ENCODE data around the gene C5orf15.

Gene C5orf15

DNA sequence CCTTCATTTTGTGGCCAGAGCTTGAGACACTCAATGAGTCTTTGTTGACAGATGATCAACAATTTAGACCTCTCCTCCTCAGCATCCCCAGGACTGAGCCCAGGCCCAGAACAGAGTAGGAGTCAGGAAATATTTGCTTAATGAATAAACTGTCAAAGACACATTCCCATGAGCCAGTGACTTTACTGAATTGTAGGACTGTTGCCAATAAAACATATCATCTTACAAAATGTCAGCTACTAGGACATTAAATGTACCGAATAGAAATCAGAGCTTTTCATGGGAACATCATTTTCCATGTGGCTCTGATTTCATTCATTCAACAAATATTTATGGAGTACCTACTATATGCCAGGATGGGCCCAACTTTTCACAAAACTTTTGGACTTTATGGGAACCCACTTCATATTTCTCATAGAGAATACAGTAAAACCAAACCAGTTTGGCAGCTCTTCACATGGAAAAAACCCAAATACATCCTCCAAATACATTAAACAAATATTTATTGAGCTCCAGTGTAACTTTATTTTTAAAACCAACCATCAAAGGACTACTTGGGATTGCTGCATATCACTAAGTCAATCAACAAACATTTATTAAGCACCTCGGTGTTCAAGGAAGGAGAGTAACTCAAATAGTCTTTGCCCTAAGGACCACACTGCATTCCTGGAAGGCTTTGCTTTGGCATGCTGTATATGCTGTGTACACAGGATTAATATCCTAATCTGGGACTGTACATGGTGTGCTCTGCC is 24.9 kb upstream of the C5orf15 start:
- TF ChIP-seq, protein P1, sequence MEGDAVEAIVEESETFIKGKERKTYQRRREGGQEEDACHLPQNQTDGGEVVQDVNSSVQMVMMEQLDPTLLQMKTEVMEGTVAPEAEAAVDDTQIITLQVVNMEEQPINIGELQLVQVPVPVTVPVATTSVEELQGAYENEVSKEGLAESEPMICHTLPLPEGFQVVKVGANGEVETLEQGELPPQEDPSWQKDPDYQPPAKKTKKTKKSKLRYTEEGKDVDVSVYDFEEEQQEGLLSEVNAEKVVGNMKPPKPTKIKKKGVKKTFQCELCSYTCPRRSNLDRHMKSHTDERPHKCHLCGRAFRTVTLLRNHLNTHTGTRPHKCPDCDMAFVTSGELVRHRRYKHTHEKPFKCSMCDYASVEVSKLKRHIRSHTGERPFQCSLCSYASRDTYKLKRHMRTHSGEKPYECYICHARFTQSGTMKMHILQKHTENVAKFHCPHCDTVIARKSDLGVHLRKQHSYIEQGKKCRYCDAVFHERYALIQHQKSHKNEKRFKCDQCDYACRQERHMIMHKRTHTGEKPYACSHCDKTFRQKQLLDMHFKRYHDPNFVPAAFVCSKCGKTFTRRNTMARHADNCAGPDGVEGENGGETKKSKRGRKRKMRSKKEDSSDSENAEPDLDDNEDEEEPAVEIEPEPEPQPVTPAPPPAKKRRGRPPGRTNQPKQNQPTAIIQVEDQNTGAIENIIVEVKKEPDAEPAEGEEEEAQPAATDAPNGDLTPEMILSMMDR (conservative IDR thresholded peaks at IDR 0.05) = no peak
- no peak for TF ChIP-seq ZFX (IDR thresholded peaks at IDR 0.05)
- peak overlapping the region; percentile 60; the same call in 1 of the 2 replicates for H3K27ac ChIP-seq

DNA sequence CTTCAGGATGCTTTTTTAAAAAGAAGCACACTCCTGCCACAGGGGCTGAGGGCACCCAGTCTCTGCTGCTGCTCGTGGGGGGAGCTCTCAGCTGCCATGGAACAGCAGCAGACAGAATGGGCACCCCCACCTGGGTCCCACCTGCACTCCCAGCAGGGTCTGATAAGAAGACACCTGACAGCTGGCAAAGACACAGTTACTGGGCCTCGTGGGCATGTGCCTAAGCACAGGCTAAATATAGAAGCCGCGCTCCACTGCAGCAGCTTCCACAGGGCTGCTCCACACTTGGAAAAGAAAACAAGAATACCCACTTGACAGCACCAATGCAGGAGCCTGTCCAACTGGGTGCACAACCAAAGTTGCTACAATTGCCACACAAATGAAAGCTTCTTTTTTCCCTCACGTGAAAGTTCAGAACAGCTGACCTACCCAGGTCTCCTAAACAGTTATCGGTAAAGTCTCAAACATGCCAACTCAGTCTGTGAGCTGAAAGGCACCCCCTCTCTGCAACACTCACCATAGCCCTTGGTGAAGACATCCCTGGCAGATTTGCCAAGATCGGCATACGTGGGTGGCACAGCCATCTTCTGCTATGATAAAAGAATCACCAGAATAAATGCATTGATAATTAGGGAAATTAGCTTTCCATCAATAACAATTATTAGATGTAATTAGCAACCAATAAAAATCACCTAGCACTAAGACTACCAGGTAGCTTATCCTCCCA is 24.2 kb upstream of the C5orf15 start:
- no peak for TF ChIP-seq ZFX (IDR thresholded peaks at IDR 0.05)
- TF ChIP-seq, protein P1 (conservative IDR thresholded peaks at IDR 0.05) = no peak
- H3K27ac ChIP-seq = peak overlapping the region; percentile 60

DNA sequence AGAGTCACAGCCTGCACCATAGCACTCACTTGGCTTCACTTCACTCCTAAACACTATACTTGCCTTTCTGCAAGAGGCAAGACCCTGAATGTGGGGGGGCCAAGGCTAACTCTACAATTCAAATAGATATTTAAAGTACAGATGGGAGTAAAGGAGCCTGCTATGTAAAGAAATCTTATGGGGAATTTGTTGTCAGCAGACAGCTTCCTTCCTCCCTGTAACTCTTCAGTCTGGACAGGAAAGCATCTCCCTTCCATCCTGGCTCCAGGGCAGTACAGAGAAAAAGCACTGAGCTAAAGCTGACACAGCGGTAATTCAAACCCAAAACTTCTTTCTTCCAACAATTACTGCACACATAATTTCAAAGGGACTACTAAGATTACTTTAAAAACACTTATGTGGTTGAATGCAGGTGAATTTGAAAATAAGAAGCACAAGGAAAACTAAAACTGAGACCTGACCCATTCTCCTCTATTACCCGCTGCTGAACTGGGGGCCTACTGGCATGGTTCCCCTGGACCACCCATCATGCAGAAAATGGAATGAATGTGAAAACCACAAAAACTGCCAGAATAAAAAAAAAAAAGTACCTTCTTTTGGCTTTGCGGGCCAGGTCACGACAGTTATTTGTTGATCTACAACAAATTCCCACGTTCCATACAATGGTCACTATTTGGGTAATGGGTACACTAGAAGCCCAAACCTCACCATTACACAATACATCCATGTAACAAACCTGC is 22.9 kb upstream of the C5orf15 start:
- no peak for TF ChIP-seq ZFX (IDR thresholded peaks at IDR 0.05)
- TF ChIP-seq, protein P1 (conservative IDR thresholded peaks at IDR 0.05) = no peak
- H3K27ac ChIP-seq = no peak overlapping the region

DNA sequence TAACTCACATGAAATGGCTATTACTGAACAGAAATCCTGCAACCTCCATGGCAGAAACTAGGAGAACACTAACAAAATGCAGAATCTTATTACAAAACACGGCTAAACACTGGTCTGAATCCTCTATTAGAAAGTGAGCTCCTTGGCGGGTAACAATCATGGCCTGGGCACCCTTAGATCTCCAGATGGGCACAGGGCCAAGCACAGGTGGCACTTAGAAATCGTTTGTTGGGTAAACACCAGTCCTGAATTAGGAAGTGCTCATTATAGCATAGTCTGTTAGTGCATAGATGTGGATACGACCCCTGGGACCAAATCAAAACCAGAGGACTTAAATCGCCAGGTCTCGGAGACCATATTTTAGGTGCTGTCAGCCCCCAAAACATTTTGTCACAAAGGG is 22.0 kb upstream of the C5orf15 start:
- TF ChIP-seq ZFX (IDR thresholded peaks at IDR 0.05) = no peak
- TF ChIP-seq, protein P1 (conservative IDR thresholded peaks at IDR 0.05) = no peak
- no peak overlapping the region for H3K27ac ChIP-seq

DNA sequence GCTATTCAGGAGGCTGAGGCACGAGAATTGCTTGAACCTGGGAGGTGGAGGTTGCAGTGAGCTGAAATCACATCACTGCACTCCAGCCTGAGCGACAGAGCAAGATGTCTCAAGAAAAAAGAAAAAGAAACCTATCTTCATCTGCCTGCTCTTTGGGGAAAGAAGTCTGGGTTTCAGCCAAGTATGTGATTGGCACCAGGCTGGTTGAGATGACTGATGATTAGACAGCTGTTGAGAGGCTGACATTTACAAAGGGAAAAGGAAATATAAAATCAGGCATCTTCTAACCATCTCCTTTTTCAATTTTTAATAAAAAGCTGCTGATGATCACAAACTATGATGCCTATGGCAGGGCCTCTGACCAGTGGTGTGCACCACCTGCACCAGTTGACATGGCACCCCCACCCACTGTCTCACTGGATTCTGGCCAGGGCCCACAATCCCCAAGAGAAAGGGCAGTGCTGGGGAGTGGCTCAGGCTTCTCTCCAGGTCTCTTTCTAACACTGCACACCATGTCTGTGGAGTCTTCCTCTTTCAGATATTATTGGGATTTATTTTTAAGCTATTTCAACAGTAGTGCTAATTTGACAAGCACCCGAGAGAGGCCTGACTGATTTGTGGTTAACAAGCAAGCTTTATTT is 17.2 kb upstream of the C5orf15 start:
- TF ChIP-seq ZFX (IDR thresholded peaks at IDR 0.05) = no peak
- TF ChIP-seq, protein P1 (conservative IDR thresholded peaks at IDR 0.05) = no peak
- H3K27ac ChIP-seq = no peak overlapping the region

DNA sequence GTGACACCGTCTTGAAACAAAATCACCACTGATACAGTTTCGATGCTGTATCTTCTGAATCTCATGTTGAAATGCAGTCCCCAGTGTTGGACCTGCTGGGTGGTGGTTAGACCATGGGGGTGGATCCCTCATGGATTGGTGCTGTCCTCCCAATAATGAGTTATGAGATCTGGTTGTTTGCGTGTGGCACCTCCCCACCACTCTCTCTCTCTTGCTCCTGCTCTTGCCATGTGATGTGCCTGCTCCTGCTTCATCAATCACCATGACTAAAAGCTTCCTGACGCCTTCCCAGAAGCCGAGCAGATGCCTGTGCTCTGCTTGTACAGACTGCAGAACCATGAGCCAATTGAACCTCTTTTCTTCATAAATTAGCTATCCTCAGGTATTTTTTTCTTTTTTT is 15.2 kb upstream of the C5orf15 start:
- no peak overlapping the region for H3K27ac ChIP-seq
- TF ChIP-seq ZFX (IDR thresholded peaks at IDR 0.05) = no peak
- TF ChIP-seq, protein P1 (conservative IDR thresholded peaks at IDR 0.05) = no peak
